H9 (cell line): ENCODE data around the gene DHCR24. TPM values are rescaled to one million over a fixed set of nuclear protein-coding genes. Genes with fewer than 3 reads are reported as not detected.

Experiments
- DNase-seq: peaks from one replicate; pipeline ENCODE4 v3.0.0-alpha.2; 2017
- H2AFZ ChIP-seq: one replicate; pipeline ENCODE4 v1.6.1; 2013; ENCODE audit warnings: mild to moderate bottlenecking, low read length, control low read depth, moderate library complexity
- H2AK5ac ChIP-seq: 2 replicates; pipeline ENCODE4 v1.6.1; 2013; ENCODE audit warnings: low read length, control low read depth, mixed read lengths; ENCODE audit not compliant: insufficient read length
- H2BK120ac ChIP-seq: one replicate; pipeline ENCODE4 v1.6.1; 2013; ENCODE audit warnings: low read depth, mild to moderate bottlenecking, low read length, control low read depth, inconsistent platforms; ENCODE audit not compliant: poor library complexity, severe bottlenecking
- H2BK12ac ChIP-seq: 2 replicates; pipeline ENCODE4 v1.6.1; 2013; ENCODE audit warnings: low read length, control low read depth, mixed read lengths, low read depth; ENCODE audit not compliant: insufficient read length
- H2BK15ac ChIP-seq: 2 replicates; pipeline ENCODE4 v1.6.1; 2013; ENCODE audit warnings: low read depth, low read length, control low read depth
- H2BK20ac ChIP-seq: one replicate; pipeline ENCODE4 v1.6.1; 2013; ENCODE audit warnings: low read depth, mild to moderate bottlenecking, low read length, control low read depth, inconsistent platforms; ENCODE audit not compliant: poor library complexity, severe bottlenecking
- H2BK5ac ChIP-seq: 2 replicates; pipeline ENCODE4 v1.6.1; 2013; ENCODE audit warnings: low read length, control low read depth, mixed read lengths; ENCODE audit not compliant: insufficient read length
- H3K14ac ChIP-seq: 2 replicates; pipeline ENCODE4 v1.6.1; 2013; ENCODE audit warnings: low read length, control low read depth; ENCODE audit not compliant: insufficient read depth
- H3K18ac ChIP-seq: 2 replicates; pipeline ENCODE4 v1.6.1; 2013; ENCODE audit warnings: low read depth, mild to moderate bottlenecking, mixed read lengths, low read length, control low read depth; ENCODE audit not compliant: insufficient read length
- H3K23ac ChIP-seq: 2 replicates; pipeline ENCODE4 v1.6.1; 2013; ENCODE audit warnings: low read length, control low read depth, mixed read lengths, low read depth; ENCODE audit not compliant: insufficient read length
- H3K23me2 ChIP-seq: 2 replicates; pipeline ENCODE4 v1.6.1; 2013; ENCODE audit warnings: low read depth, mild to moderate bottlenecking, mixed read lengths, low read length, control low read depth; ENCODE audit not compliant: insufficient read length, poor library complexity, severe bottlenecking
- H3K27ac ChIP-seq: 2 replicates; pipeline ENCODE4 v1.5.1; 2013; ENCODE audit warnings: low read length, control low read depth, mixed read lengths, low read depth; ENCODE audit not compliant: insufficient read length
- H3K27me3 ChIP-seq: 2 replicates; pipeline ENCODE4 v1.6.1; 2013; ENCODE audit warnings: low read length, control low read depth, inconsistent platforms; ENCODE audit not compliant: insufficient read depth
- H3K4ac ChIP-seq: 2 replicates; pipeline ENCODE4 v1.6.1; 2013; ENCODE audit warnings: low read depth, mild to moderate bottlenecking, control low read depth, inconsistent platforms, low read length, moderate library complexity
- H3K4me1 ChIP-seq: 2 replicates; pipeline ENCODE4 v1.6.1; 2013; ENCODE audit warnings: low read length, control low read depth, inconsistent platforms; ENCODE audit not compliant: insufficient read depth
- H3K4me2 ChIP-seq: 2 replicates; pipeline ENCODE4 v1.6.1; 2013; ENCODE audit warnings: low read length, control low read depth, mixed read lengths; ENCODE audit not compliant: insufficient read length, insufficient read depth
- H3K56ac ChIP-seq: 2 replicates; pipeline ENCODE4 v1.6.1; 2013; ENCODE audit warnings: low read depth, mild to moderate bottlenecking, mixed read lengths, low read length, control low read depth; ENCODE audit not compliant: insufficient read length
- H3K79me1 ChIP-seq: 2 replicates; pipeline ENCODE4 v1.6.1; 2013; ENCODE audit warnings: low read depth, mild to moderate bottlenecking, moderate library complexity, low read length, control low read depth, inconsistent platforms; ENCODE audit not compliant: insufficient read depth, poor library complexity, severe bottlenecking
- H3K79me2 ChIP-seq: 2 replicates; pipeline ENCODE4 v1.6.1; 2013; ENCODE audit warnings: low read length, control low read depth, inconsistent platforms; ENCODE audit not compliant: insufficient read depth
- H3K9ac ChIP-seq: 2 replicates; pipeline ENCODE4 v1.6.1; 2013; ENCODE audit warnings: low read length, control low read depth, mixed read lengths; ENCODE audit not compliant: insufficient read length; ENCODE audit errors: extremely low read depth
- H3K9me3 ChIP-seq: one replicate; pipeline ENCODE4 v1.6.1; 2013; ENCODE audit warnings: low read depth, low read length, inconsistent platforms; ENCODE audit not compliant: control insufficient read depth
- H3T11ph ChIP-seq: one replicate; pipeline ENCODE4 v1.6.1; 2013; ENCODE audit warnings: mild to moderate bottlenecking, low read length, control low read depth, inconsistent platforms
- H4K20me1 ChIP-seq: one replicate; pipeline ENCODE4 v1.6.1; 2013; ENCODE audit not compliant: control insufficient read depth, insufficient read length, insufficient read depth
- H4K5ac ChIP-seq: 2 replicates; pipeline ENCODE4 v1.6.1; 2013; ENCODE audit warnings: low read depth, mild to moderate bottlenecking, mixed read lengths, low read length, control low read depth; ENCODE audit not compliant: insufficient read length
- H4K8ac ChIP-seq: replicated peaks from 2 replicates; pipeline ENCODE4 v1.6.1; 2013; ENCODE audit warnings: low read length, control low read depth, mixed read lengths, low read depth; ENCODE audit not compliant: insufficient read length
- H4K91ac ChIP-seq: 2 replicates; pipeline ENCODE4 v1.6.1; 2013; ENCODE audit warnings: low read depth, mild to moderate bottlenecking, moderate library complexity, mixed read lengths, low read length, control low read depth; ENCODE audit not compliant: insufficient read length
- H3K27ac Mint-ChIP-seq, 3 experiments: 2 replicates in 2 of 3; 3 replicates in 1 of 3; pipeline ENCODE4 v1.8.0; 2020 to 2021; ENCODE audit warnings: mixed read lengths in 3 of 3, mild to moderate bottlenecking in 1 of 3, moderate library complexity in 1 of 3
- H3K27me3 Mint-ChIP-seq: 2 replicates; pipeline ENCODE4 v1.8.0; 2021; ENCODE audit warnings: low read depth, mild to moderate bottlenecking, moderate library complexity, mixed read lengths
- H3K36me3 Mint-ChIP-seq, 3 experiments: 2 replicates in 2 of 3; 3 replicates in 1 of 3; pipeline ENCODE4 v1.8.0; 2020 to 2021; ENCODE audit warnings: low read depth in 3 of 3, mixed read lengths in 3 of 3; ENCODE audit not compliant: insufficient read depth in 1 of 3
- H3K4me1 Mint-ChIP-seq, 2 experiments: 2 replicates each; pipeline ENCODE4 v1.8.0; 2020; ENCODE audit warnings: mixed read lengths in 2 of 2
- H3K4me3 Mint-ChIP-seq, 2 experiments: 2 replicates in 1 of 2; 3 replicates in 1 of 2; pipeline ENCODE4 v1.8.0; 2020 to 2021; ENCODE audit warnings: mild to moderate bottlenecking in 2 of 2, mixed read lengths in 2 of 2, moderate library complexity in 1 of 2
- H3K9me3 Mint-ChIP-seq, 2 experiments: 2 replicates in 1 of 2; 3 replicates in 1 of 2; pipeline ENCODE4 v1.8.0; 2020; ENCODE audit warnings: mild to moderate bottlenecking in 2 of 2, mixed read lengths in 2 of 2, moderate library complexity in 1 of 2
- WGBS: extraction: QIAGEN DNeasy Blood & Tissue Kit; methylation state at CpG from one replicate; pipeline ENCODE4 v1.1.7; 2013; ENCODE audit warnings: missing lambda C conversion rate, low lambda C conversion rate, mixed read lengths; ENCODE audit not compliant: insufficient read length; ENCODE audit errors: extremely low coverage; 5-methylcytosine and 5-hydroxymethylcytosine counted together
- total RNA-seq: library from RNA; stranded (reverse); gene quantifications from 2 replicates; pipeline ENCODE4 v1.2.1, GENCODE V29; 2021
- TF ChIP-seq, protein P1 (sequence below): fragments of 200-600 bp; sonication (generic); conservative IDR thresholded peaks from 3 replicates; pipeline ENCODE4 v1.8.0; 2021; ENCODE audit warnings: antibody characterized with exemption, mild to moderate bottlenecking

Gene DHCR24
- total RNA-seq, 1 experiment from 2014 or later, result 318 TPM

DNA sequence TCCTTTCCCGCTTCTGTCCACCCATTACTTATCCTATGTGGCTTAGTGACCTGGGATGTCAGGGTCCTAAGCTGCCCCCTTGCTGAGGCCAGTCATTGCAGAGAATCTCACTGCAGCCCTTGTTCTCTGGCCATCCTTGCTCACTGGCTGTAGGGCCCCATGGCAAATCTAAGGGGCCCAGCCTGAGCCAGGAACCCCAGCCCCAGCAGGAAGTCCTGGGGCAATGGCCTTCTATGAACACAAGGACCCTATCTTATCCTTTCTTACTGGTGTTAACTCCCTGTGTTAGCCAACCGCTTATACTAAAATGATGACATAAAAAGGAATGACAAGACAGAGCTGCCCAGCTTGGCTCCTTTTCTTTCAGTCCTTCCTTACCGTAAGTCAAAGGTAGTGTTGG, 29.9 kb downstream of the DHCR24 start:
- Mint-ChIP-seq H3K4me1 (no peaks in the 10 kb centered on the region), H3K27ac (no peak overlapping the region), H3K9me3 (no peaks in the 10 kb centered on the region), H3K4me3 (no peak overlapping the region), H3K36me3 (peaks cover 71 to 93% (median 91%) of the 10 kb centered on the region in 3 experiments), H3K27me3 (no peaks in the 10 kb centered on the region; the same call in 1 of the 2 replicates)
- no peak overlapping the region for H2BK120ac ChIP-seq
- no peak overlapping the region for H3K4ac ChIP-seq
- no peak overlapping the region for H3K56ac ChIP-seq
- H3K14ac ChIP-seq, result no peak overlapping the region
- H3K27me3 ChIP-seq, result no peaks in the 10 kb centered on the region
- H2BK12ac ChIP-seq, result no peak overlapping the region
- no peak overlapping the region for H2BK5ac ChIP-seq
- no peak overlapping the region for H2AFZ ChIP-seq
- WGBS, result no CpG with 5 or more reads among the region's 3 CpGs
- no peak overlapping the region for H2BK20ac ChIP-seq
- no peak overlapping the region for H4K91ac ChIP-seq
- DNase-seq, result no peak
- H3K79me2 ChIP-seq, result no peaks in the 10 kb centered on the region; the same call in 1 of the 2 replicates
- no peak overlapping the region for H4K5ac ChIP-seq
- H3K79me1 ChIP-seq, result no peaks in the 10 kb centered on the region
- H3K27ac ChIP-seq, result no peak overlapping the region
- H4K8ac ChIP-seq, result no peak overlapping the region
- no peak overlapping the region for H3K4me2 ChIP-seq
- H3T11ph ChIP-seq, result no peak overlapping the region
- no peak overlapping the region for H2AK5ac ChIP-seq
- TF ChIP-seq, protein P1, sequence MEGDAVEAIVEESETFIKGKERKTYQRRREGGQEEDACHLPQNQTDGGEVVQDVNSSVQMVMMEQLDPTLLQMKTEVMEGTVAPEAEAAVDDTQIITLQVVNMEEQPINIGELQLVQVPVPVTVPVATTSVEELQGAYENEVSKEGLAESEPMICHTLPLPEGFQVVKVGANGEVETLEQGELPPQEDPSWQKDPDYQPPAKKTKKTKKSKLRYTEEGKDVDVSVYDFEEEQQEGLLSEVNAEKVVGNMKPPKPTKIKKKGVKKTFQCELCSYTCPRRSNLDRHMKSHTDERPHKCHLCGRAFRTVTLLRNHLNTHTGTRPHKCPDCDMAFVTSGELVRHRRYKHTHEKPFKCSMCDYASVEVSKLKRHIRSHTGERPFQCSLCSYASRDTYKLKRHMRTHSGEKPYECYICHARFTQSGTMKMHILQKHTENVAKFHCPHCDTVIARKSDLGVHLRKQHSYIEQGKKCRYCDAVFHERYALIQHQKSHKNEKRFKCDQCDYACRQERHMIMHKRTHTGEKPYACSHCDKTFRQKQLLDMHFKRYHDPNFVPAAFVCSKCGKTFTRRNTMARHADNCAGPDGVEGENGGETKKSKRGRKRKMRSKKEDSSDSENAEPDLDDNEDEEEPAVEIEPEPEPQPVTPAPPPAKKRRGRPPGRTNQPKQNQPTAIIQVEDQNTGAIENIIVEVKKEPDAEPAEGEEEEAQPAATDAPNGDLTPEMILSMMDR, result no peak
- H3K9me3 ChIP-seq, result no peaks in the 10 kb centered on the region
- H2BK15ac ChIP-seq, result no peak overlapping the region
- no peak overlapping the region for H3K18ac ChIP-seq
- H3K23ac ChIP-seq, result no peak overlapping the region
- H3K4me1 ChIP-seq, result no peaks in the 10 kb centered on the region
- H3K9ac ChIP-seq, result no peak overlapping the region
- H3K23me2 ChIP-seq, result no peaks in the 10 kb centered on the region
- H4K20me1 ChIP-seq, result peaks cover 2% of the 10 kb centered on the region
